WERI-Rb-1 (cell line): Measurements from ENCODE around the gene AK2.
"Not testable (repeated sequence)": the region's sequence is repeated elsewhere in the genome, so short reads cannot be mapped to it uniquely, and the experiment has no call there.

Source experiments
- DNase-seq: peaks from one replicate; pipeline ENCODE4 v3.0.0-alpha.2; 2020
- H3K27ac ChIP-seq: fragments of 250-450 bp; sonication (Bioruptor Pico); 2 replicates; pipeline ENCODE4 v1.5.1; 2020; ENCODE audit warnings: mild to moderate bottlenecking, moderate library complexity
- H3K27me3 ChIP-seq: fragments of 250-450 bp; sonication (Bioruptor Pico); 2 replicates; pipeline ENCODE4 v1.5.1; 2021; ENCODE audit warnings: mild to moderate bottlenecking, low read depth, moderate library complexity; ENCODE audit not compliant: insufficient read depth, severe bottlenecking
- H3K36me3 ChIP-seq: fragments of 250-450 bp; sonication (Bioruptor Pico); 2 replicates; pipeline ENCODE4 v1.5.1; 2020; ENCODE audit warnings: mild to moderate bottlenecking, moderate library complexity
- H3K4me3 ChIP-seq: 2 replicates; pipeline ENCODE4 v1.5.1; 2011; ENCODE audit warnings: low read depth, mild to moderate bottlenecking, control low read depth, low read length
- H3K9me3 ChIP-seq: fragments of 250-450 bp; sonication (Bioruptor Pico); 2 replicates; pipeline ENCODE4 v1.5.1; 2021; ENCODE audit warnings: mild to moderate bottlenecking, moderate library complexity; ENCODE audit not compliant: severe bottlenecking
- CTCF ChIP-seq: IDR thresholded peaks from 2 replicates; pipeline ENCODE4 v1.5.1; 2011; ENCODE audit warnings: low read depth, mild to moderate bottlenecking, control low read depth, inconsistent platforms, low read length

Gene AK2

GRCh38 chr1:32977546-32978087 is 59.1 kb downstream of the AK2 start:
- no peak for DNase-seq
- no peak for TF ChIP-seq CTCF
- H3K27ac ChIP-seq: no peak overlapping the region
- H3K36me3 ChIP-seq: no peaks in the 10 kb centered on the region
- H3K27me3 ChIP-seq: no peaks in the 10 kb centered on the region
- no peak overlapping the region for H3K4me3 ChIP-seq
- peaks cover 3% of the 10 kb centered on the region for H3K9me3 ChIP-seq

- H3K27ac ChIP-seq, H3K36me3 ChIP-seq, H3K9me3 ChIP-seq, H3K27me3 ChIP-seq, DNase-seq, H3K4me3 ChIP-seq: not testable (repeated sequence)
These were observed 61.6 kb downstream of the AK2 start for GRCh38 chr1:32975055-32975454.

GRCh38 chr1:32973458-32973857 is 63.2 kb downstream of the AK2 start:
- peak overlapping the region; percentile 69 for H3K4me3 ChIP-seq
- not testable (repeated sequence) for H3K9me3 ChIP-seq

GRCh38 chr1:32972814-32973428 is 63.8 kb downstream of the AK2 start:
- peak; percentile 85 for DNase-seq
- Histone ChIP-seq H3K27ac (peak overlapping the region; percentile 96), H3K27me3 (no peaks in the 10 kb centered on the region), H3K9me3 (peaks cover 3% of the 10 kb centered on the region), H3K4me3 (peak overlapping the region; percentile 69), H3K36me3 (no peaks in the 10 kb centered on the region)
- TF ChIP-seq CTCF: no peak

More at GRCh38 chr1:32973458-32973857, 63.2 kb downstream of the AK2 start:
- not testable (repeated sequence) for DNase-seq, H3K27me3 ChIP-seq, H3K36me3 ChIP-seq
- H3K27ac ChIP-seq: peak overlapping the region; percentile 96

GRCh38 chr1:32971576-32971975 is 65.1 kb downstream of the AK2 start:
- no peak for DNase-seq
- no peak for TF ChIP-seq CTCF
- no peaks in the 10 kb centered on the region for H3K36me3 ChIP-seq
- H3K4me3 ChIP-seq: no peak overlapping the region
- H3K27ac ChIP-seq: no peak overlapping the region
- peaks cover 3% of the 10 kb centered on the region for H3K9me3 ChIP-seq
- no peaks in the 10 kb centered on the region for H3K27me3 ChIP-seq

- DNase-seq: no peak
- TF ChIP-seq CTCF: no peak
- Histone ChIP-seq H3K27me3 (no peaks in the 10 kb centered on the region), H3K4me3 (no peak overlapping the region), H3K36me3 (no peaks in the 10 kb centered on the region), H3K27ac (no peak overlapping the region), H3K9me3 (peaks cover 3% of the 10 kb centered on the region)
These were observed 65.5 kb downstream of the AK2 start for GRCh38 chr1:32971156-32971555.

- Histone ChIP-seq H3K4me3 (no peak overlapping the region), H3K27me3 (no peaks in the 10 kb centered on the region), H3K9me3 (no peaks in the 10 kb centered on the region), H3K27ac (no peak overlapping the region), H3K36me3 (no peaks in the 10 kb centered on the region)
- TF ChIP-seq CTCF: no peak
- DNase-seq: no peak
These were observed 67.1 kb downstream of the AK2 start for GRCh38 chr1:32969566-32969965.
